Upper lobe of left lung (tissue), 6 donors: ENCODE data around the gene EVA1A. TPM values are rescaled to one million over a fixed set of nuclear protein-coding genes. Genes with fewer than 3 reads are reported as not detected.

Experiments
- ATAC-seq, 2 donors: fragments of 200-7000 bp; cut with Tn5 transposase; one replicate each; pipeline ENCODE4 v1.9.1; 2022; ENCODE audit warnings: mild to moderate bottlenecking in 2 of 2, moderate library complexity in 2 of 2; ENCODE audit not compliant: low FRiP score in 2 of 2
- DNase-seq, 2 donors: peaks; one replicate each; pipeline ENCODE4 v3.0.0-alpha.2; 2019 to 2020
- H3K27ac ChIP-seq, 4 donors: fragments of 200-600 bp; sonication (generic); one replicate each; pipeline ENCODE4 v1.5.1; 2016 to 2019
- H3K27me3 ChIP-seq, 4 donors: fragments of 200-600 bp; sonication (generic); one replicate each; pipeline ENCODE4 v1.5.1; 2017 to 2019
- H3K36me3 ChIP-seq, 4 donors: fragments of 200-600 bp; sonication (generic); one replicate each; pipeline ENCODE4 v1.5.1; 2016 to 2019
- H3K4me1 ChIP-seq, 4 donors: fragments of 200-600 bp; sonication (generic); one replicate each; pipeline ENCODE4 v1.5.1; 2018 to 2019
- H3K4me3 ChIP-seq, 4 donors: fragments of 200-600 bp; sonication (generic); one replicate each; pipeline ENCODE4 v1.5.1; 2017 to 2019; ENCODE audit warnings: mild to moderate bottlenecking in 2 of 4, moderate library complexity in 1 of 4
- H3K9me3 ChIP-seq, 4 donors: fragments of 200-600 bp; sonication (generic); one replicate each; pipeline ENCODE4 v1.5.1; 2018 to 2019
- EP300 ChIP-seq, 4 donors: sonication (generic); formaldehyde crosslinking; IDR thresholded peaks; one replicate each; pipeline ENCODE4 v1.5.1; 2017; ENCODE audit warnings: antibody characterized with exemption in 4 of 4, control low read depth in 2 of 4
- POLR2A ChIP-seq, 4 donors: fragments of 450-650 bp; IDR thresholded peaks; one replicate each; pipeline ENCODE4 v1.5.1; 2016 to 2017; ENCODE audit warnings: antibody characterized with exemption in 4 of 4, mild to moderate bottlenecking in 2 of 4
- POLR2AphosphoS5 ChIP-seq, 2 donors: sonication (generic); formaldehyde crosslinking; IDR thresholded peaks; one replicate each; pipeline ENCODE4 v1.5.1; 2017; ENCODE audit warnings: antibody characterized with exemption in 2 of 2
- WGBS, 2 donors: methylation state at CpG; one replicate each; pipeline ENCODE4 v1.1.5; 2017 to 2018; 5-methylcytosine and 5-hydroxymethylcytosine counted together
- total RNA-seq, 6 donors: library from RNA; depleted of rRNA in 4 of 6; stranded (reverse); fragments of >200 nt in 4 of 6; gene quantifications; one replicate each; pipeline versions ENCODE4 v1.1.0 to v1.2.1, GENCODE V29; 2016 to 2021
- TF ChIP-seq, protein P1 (sequence below), 6 experiments: fragments of 450-650 bp in 4 of 6; fragments of 200-600 bp in 2 of 6; sonication (generic) in 2 of 6; IDR thresholded peaks; one replicate each; pipeline ENCODE4 v1.5.1; 2016 to 2019; ENCODE audit warnings: antibody characterized with exemption in 6 of 6
- donor health status: DM: no; HTN: no; CAD: no; lungs with moderate emphysema.
- donor health status: DM: no; HTN: yes; CAD: no; lungs with severe emphysema.

Gene EVA1A
- total RNA-seq, 6 donors from 2014 or later = 30.4 to 96.9 (median 55.0) TPM

DNA sequence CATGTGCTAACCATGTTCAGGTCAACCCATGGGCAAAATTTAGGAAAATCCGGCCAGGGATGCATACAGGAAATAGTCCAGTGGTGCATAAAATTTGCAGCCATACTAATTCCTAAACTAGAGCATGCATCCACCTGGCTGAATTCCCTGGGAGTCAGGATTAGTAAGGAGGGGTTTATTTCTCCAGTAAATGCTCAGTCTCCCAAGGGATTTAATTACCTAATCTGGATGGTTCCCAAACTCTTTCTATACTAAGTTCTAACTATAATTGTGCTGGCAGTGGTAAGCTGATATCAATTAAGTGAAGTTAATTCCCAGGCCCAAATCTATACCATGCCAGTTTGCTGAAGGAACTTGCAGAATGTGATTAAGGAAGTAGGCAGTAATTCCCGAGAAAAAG lies 26.2 kb upstream of the EVA1A start:
- H3K4me1 ChIP-seq = no peaks in the 10 kb centered on the region
- H3K36me3 ChIP-seq = no peaks in the 10 kb centered on the region
- 83 to 90% methylated on average over 2 of the region's 2 CpGs for WGBS, 2 donors
- H3K27me3 ChIP-seq = no peaks in the 10 kb centered on the region
- H3K4me3 ChIP-seq = no peak overlapping the region
- ATAC-seq = no peak
- H3K27ac ChIP-seq = no peak overlapping the region
- TF ChIP-seq POLR2AphosphoS5 (IDR thresholded peaks at IDR 0.05) (no peak), EP300 (IDR thresholded peaks at IDR 0.05) (no peak), POLR2A (IDR thresholded peaks at IDR 0.05) (no peak)
- TF ChIP-seq, protein P1, sequence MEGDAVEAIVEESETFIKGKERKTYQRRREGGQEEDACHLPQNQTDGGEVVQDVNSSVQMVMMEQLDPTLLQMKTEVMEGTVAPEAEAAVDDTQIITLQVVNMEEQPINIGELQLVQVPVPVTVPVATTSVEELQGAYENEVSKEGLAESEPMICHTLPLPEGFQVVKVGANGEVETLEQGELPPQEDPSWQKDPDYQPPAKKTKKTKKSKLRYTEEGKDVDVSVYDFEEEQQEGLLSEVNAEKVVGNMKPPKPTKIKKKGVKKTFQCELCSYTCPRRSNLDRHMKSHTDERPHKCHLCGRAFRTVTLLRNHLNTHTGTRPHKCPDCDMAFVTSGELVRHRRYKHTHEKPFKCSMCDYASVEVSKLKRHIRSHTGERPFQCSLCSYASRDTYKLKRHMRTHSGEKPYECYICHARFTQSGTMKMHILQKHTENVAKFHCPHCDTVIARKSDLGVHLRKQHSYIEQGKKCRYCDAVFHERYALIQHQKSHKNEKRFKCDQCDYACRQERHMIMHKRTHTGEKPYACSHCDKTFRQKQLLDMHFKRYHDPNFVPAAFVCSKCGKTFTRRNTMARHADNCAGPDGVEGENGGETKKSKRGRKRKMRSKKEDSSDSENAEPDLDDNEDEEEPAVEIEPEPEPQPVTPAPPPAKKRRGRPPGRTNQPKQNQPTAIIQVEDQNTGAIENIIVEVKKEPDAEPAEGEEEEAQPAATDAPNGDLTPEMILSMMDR (IDR thresholded peaks at IDR 0.05) = no peak
- no peaks in the 10 kb centered on the region for H3K9me3 ChIP-seq
- no peak for DNase-seq

DNA sequence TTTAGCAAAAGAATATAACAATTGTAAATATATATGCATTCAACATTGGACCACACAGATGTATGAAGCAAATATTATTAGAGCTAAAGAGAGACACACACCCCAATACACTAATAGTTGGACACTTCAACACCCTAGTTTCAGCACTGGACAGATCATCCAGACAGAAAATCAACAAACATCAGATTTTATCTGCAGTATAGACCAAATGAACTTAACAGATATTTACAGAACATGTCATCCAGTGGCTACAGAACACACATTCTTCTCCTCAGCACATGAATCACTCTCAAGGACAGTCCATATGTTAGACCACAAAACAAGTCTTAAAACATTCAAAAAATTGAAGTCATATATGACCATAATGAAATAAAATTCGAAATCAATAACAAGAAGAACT lies 22.1 kb upstream of the EVA1A start:
- TF ChIP-seq EP300 (IDR thresholded peaks at IDR 0.05) (no peak), POLR2AphosphoS5 (IDR thresholded peaks at IDR 0.05) (no peak), POLR2A (IDR thresholded peaks at IDR 0.05) (no peak)
- TF ChIP-seq, protein P1 (IDR thresholded peaks at IDR 0.05) = no peak
- H3K4me3 ChIP-seq = no peak overlapping the region
- no peak for ATAC-seq

DNA sequence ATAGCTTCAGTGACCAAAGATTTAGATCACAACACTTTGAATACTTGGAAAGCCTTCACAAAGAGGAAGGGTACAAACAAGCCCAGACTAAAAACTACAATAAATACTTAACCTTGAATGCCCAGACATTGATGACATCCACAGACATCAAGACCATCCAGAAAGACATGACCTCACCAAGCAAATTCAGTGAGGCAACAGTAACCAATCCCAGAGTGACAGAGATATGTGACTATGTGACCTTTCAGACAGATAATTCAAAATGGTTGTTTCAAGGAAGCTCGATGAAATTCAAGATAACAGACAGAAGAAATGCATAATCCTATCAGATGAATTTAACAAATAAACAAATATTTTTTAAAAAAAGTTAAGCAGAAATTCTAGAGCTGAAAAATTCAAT lies 19.9 kb upstream of the EVA1A start:
- no peaks in the 10 kb centered on the region for H3K27me3 ChIP-seq
- no peak for TF ChIP-seq POLR2AphosphoS5 (IDR thresholded peaks at IDR 0.05)
- no peak for ATAC-seq
- DNase-seq = no peak
- no peaks in the 10 kb centered on the region for H3K4me1 ChIP-seq
- no peak overlapping the region for H3K27ac ChIP-seq
- 77 to 90% methylated on average over 1 of the region's 1 CpG for WGBS, 2 donors
- H3K4me3 ChIP-seq = no peak overlapping the region
- H3K9me3 ChIP-seq = no peaks in the 10 kb centered on the region
- H3K36me3 ChIP-seq = no peaks in the 10 kb centered on the region

More for the DNA sequence above, 22.1 kb upstream of the EVA1A start:
- Histone ChIP-seq H3K27me3 (no peaks in the 10 kb centered on the region), H3K4me1 (no peaks in the 10 kb centered on the region), H3K36me3 (no peaks in the 10 kb centered on the region), H3K9me3 (no peaks in the 10 kb centered on the region), H3K27ac (no peak overlapping the region)
- no peak for DNase-seq
- WGBS, 2 donors = 67 to 81% methylated on average over 1 of the region's 1 CpG

DNA sequence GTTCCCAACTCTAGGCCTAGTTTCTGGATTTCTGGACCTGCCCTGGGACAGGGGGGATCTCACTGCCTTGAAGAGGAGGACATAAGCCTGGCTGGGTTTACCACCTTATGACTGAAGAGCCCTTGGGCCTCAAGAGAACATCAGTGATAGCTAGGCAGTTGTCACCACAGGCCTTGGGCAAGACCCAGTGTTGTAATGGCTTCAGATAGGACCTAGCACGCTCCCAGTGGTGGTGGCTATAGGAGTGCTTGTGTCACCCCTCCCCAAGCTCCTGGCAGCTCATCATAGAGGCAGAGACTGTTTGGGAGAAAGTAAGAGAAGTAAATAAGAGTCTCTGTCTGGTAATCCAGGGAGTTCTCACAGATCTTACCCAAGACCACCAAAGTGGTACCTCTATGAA lies 19.4 kb upstream of the EVA1A start:
- Histone ChIP-seq H3K27ac (no peak overlapping the region), H3K27me3 (no peaks in the 10 kb centered on the region), H3K4me3 (no peak overlapping the region), H3K36me3 (no peaks in the 10 kb centered on the region), H3K4me1 (no peaks in the 10 kb centered on the region), H3K9me3 (no peaks in the 10 kb centered on the region)
- no peak for TF ChIP-seq POLR2A (IDR thresholded peaks at IDR 0.05)
- no peak for TF ChIP-seq POLR2AphosphoS5 (IDR thresholded peaks at IDR 0.05)
- TF ChIP-seq, protein P1 (IDR thresholded peaks at IDR 0.05) = no peak
- TF ChIP-seq EP300 (IDR thresholded peaks at IDR 0.05) = no peak
- WGBS, 2 donors = 67 to 80% methylated on average over 1 of the region's 1 CpG
- no peak for ATAC-seq
- DNase-seq = no peak

DNA sequence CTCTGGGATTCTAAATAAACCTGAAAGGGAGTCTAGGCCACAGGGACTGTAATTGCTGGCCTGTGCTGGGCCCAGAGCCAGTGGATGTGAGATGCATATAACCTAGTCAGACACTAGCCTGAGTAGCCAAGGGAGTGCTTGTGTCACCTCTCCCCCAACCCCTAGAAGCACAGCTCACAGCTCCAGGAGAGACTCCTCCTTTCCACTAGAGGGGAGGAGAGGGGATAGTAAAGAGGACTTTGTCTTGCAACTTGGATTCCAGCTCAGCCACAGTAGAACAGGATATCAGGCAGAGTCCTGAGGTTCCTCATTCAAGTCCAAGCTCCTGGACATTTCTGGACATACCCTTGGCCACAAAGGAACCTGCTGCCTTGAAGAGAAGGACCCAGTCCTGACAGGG lies 18.4 kb upstream of the EVA1A start:
- no peaks in the 10 kb centered on the region for H3K4me1 ChIP-seq
- H3K9me3 ChIP-seq = no peaks in the 10 kb centered on the region
- peak; percentile 35 to 37 for ATAC-seq
- H3K4me3 ChIP-seq = no peak overlapping the region
- no peaks in the 10 kb centered on the region for H3K27me3 ChIP-seq
- DNase-seq = no peak
- no peak overlapping the region for H3K27ac ChIP-seq
- no peaks in the 10 kb centered on the region for H3K36me3 ChIP-seq
- no peak for TF ChIP-seq POLR2AphosphoS5 (IDR thresholded peaks at IDR 0.05)
- no peak for TF ChIP-seq POLR2A (IDR thresholded peaks at IDR 0.05)
- no peak for TF ChIP-seq EP300 (IDR thresholded peaks at IDR 0.05)
- TF ChIP-seq, protein P1 (IDR thresholded peaks at IDR 0.05) = no peak
